Upper lobe of right lung (tissue), 1 donor: ENCODE data around the gene FKBP2. TPM values are rescaled to one million over a fixed set of nuclear protein-coding genes. Genes with fewer than 3 reads are reported as not detected.
"Not testable (repeated sequence)": the region's sequence is repeated elsewhere in the genome, so short reads cannot be mapped to it uniquely, and the experiment has no call there.

Experiments
- ATAC-seq: fragments of 200-7000 bp; cut with Tn5 transposase; one replicate; pipeline ENCODE4 v1.9.1; 2020; ENCODE audit warnings: mild to moderate bottlenecking, moderate library complexity
- DNase-seq: peaks from one replicate; pipeline ENCODE4 v3.0.0-alpha.2; 2020
- H3K27ac ChIP-seq: fragments of 200-600 bp; one replicate; pipeline ENCODE4 v1.8.0; 2022
- H3K27me3 ChIP-seq: fragments of 200-600 bp; one replicate; pipeline ENCODE4 v1.8.0; 2022; ENCODE audit warnings: mild to moderate bottlenecking
- H3K36me3 ChIP-seq: fragments of 200-600 bp; one replicate; pipeline ENCODE4 v1.8.0; 2022
- H3K4me1 ChIP-seq: fragments of 200-600 bp; one replicate; pipeline ENCODE4 v1.8.0; 2022
- H3K4me3 ChIP-seq: fragments of 200-600 bp; one replicate; pipeline ENCODE4 v1.8.0; 2022; ENCODE audit warnings: mild to moderate bottlenecking
- H3K9me3 ChIP-seq: fragments of 200-600 bp; one replicate; pipeline ENCODE4 v1.8.0; 2022
- CTCF ChIP-seq: fragments of 200-600 bp; IDR thresholded peaks from one replicate; pipeline ENCODE4 v1.8.0; 2022; ENCODE audit warnings: antibody characterized with exemption
- intact Hi-C: fragments of 100-400 bp; cut with DNase I; formaldehyde crosslinking; loops from one replicate; pipeline ENCODE4 v1.11.0; 2022
- total RNA-seq: library from RNA; stranded (reverse); fragmentation: NEBNext Ultra II Directional; extraction: Animal tissue kit (Norgen Biotek cat#: 25700); gene quantifications from one replicate; pipeline ENCODE4 v1.2.1, GENCODE V29; 2021
- donor health status: DM: no; HTN: yes; CAD: no; lungs with severe emphysema.

FKBP2 gene
- total RNA-seq, 1 donor from 2014 or later, result 53.9 TPM

- DNase-seq, result peak; percentile 85
- intact Hi-C loops, result no loop called here
- no peak for TF ChIP-seq CTCF
- ATAC-seq, result no peak
- no peaks in the 10 kb centered on the region for H3K27me3 ChIP-seq
- H3K9me3 ChIP-seq, result no peaks in the 10 kb centered on the region
- peaks cover 13% of the 10 kb centered on the region for H3K36me3 ChIP-seq
- peak overlapping the region; percentile 66 for H3K27ac ChIP-seq
- H3K4me3 ChIP-seq, result peak overlapping the region; percentile 73
- H3K4me1 ChIP-seq, result peaks cover 28% of the 10 kb centered on the region
These were observed 5.1 kb downstream of the FKBP2 start for GRCh38 chr11:64245797-64246620.

DNA sequence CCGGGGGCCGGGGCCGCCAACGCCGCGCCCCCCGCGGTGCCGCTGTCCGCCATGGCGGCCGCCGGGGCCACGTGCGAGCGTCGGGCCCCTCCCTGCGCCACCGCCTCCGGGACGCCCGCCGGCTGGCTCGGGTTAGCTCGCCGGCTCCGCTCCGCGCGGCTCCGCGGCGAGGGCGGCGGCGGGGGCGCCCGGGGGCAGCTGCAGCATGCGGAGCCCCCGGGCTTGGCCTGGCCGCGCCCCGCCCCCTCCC is 5.7 kb downstream of the FKBP2 start:
- ATAC-seq, result peak; percentile 0
- Histone ChIP-seq H3K4me1 (peaks cover 29% of the 10 kb centered on the region), H3K36me3 (peaks cover 13% of the 10 kb centered on the region), H3K4me3 (peak overlapping the region; percentile 80)
- H3K9me3 ChIP-seq, H3K27me3 ChIP-seq, intact Hi-C loops, DNase-seq, H3K27ac ChIP-seq: not testable (repeated sequence)

DNA sequence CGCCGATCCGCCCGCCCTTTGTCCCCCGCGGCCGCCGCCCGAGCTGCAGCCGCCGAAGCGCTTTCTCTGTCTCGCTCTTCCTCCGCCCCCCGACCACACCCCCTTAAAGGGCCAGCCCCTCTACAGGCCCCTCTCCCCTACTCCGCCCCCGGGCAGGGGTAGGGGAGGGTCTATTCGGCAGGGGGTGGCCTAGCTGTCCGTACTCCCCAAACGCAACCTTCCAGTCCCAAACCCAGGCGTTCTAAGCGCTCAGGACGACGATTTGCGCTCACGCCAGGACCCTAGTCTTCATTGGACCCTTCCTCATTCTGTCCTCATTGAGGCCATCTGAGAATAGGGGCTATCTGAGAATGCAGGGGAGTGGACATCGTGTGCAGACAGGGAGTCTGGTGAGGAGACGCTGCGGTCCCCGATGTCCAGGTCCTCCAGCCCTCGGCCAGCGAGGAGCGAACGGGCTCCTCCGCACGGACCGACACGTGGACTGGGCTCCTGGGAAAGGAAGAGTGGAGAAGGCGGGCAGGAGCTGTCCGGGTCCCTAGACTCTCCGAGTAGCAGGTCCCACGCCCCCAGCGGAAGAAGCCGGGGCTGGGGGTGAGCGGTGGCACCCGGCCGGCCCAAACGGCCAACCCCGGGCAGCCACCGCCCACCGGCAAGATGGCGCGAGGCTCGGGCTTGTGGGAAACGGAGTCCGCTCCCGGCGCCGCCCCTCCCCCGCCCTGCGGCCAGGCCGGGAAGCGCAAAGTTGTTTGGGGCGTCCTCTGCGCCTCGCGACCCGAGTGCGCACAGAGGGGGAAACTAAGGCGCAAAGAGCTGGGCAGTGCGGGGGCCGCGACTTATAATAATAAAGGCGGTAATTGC is 6.2 kb downstream of the FKBP2 start, which contains the start of gene PPP1R14B:
TSS of gene PPP1R14B (minus strand) at position 73 of the 858 bp plus-strand sequence. CDS start 270 bp downstream, outside the sequence.
- peak; percentile 81 for ATAC-seq

DNA sequence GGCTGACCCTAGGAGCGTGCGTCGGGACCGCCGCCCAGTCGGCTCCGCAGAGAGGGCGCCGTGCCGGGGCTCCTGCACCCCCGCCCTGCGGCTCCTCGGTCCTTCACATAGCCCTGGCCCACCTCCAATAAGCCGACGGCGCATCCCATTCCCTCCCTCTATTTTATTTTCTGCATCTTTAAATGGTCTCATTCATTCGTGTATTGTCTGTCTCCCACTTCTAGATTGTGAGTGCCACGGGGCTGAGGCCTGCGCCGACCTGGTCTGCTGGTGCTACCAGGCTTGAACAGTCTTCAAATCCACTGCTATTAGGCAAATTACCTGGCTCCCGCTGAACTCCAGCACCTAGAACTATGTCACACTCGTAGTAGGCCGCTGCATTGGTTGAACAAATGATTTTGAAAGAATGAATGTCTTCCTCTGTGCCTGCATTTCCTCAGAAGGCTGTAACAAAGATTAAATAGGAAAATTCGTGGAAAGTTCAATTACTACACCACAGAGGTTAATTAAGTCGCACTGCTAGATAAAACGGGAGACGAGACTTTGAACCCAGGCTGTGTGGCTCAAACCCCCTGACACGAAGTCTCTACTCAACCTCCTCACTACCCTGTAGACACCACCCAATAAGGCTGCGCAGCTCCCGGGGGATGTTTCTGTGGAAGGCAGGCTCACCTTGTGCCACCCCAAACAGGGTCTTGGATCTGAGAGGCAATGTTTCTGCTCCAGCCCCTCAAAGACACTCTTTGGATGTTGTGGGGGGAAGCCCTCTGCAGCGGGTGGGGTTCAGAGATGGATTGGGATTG is 7.0 kb downstream of the FKBP2 start:
- H3K4me1 ChIP-seq, result peaks cover 24% of the 10 kb centered on the region
- peaks cover 13% of the 10 kb centered on the region for H3K36me3 ChIP-seq
- no peak for TF ChIP-seq CTCF
- peak overlapping the region; percentile 80 for H3K4me3 ChIP-seq
- peak overlapping the region; percentile 63 for H3K27ac ChIP-seq
- ATAC-seq, result peak; percentile 0
- no peaks in the 10 kb centered on the region for H3K27me3 ChIP-seq
- intact Hi-C loops, result no loop called here
- DNase-seq, result no peak
- no peaks in the 10 kb centered on the region for H3K9me3 ChIP-seq

More for the DNA sequence above, 6.2 kb downstream of the FKBP2 start, which contains the start of gene PPP1R14B:
- Histone ChIP-seq H3K4me3 (peak within 1 kb of the TSS; percentile 80), H3K36me3 (peaks cover 13% of the 10 kb centered on the region), H3K4me1 (peaks cover 28% of the 10 kb centered on the region), H3K9me3 (no peaks in the 10 kb centered on the region), H3K27me3 (no peaks in the 10 kb centered on the region), H3K27ac (peak within 1 kb of the TSS; percentile 66)
- TF ChIP-seq CTCF, result no peak
- peak; percentile 94 for DNase-seq
- intact Hi-C loops, result no loop called here

- Histone ChIP-seq H3K4me3 (no peak overlapping the region), H3K4me1 (peaks cover 27% of the 10 kb centered on the region), H3K27me3 (no peaks in the 10 kb centered on the region), H3K27ac (no peak overlapping the region), H3K9me3 (no peaks in the 10 kb centered on the region), H3K36me3 (peaks cover 6% of the 10 kb centered on the region)
- TF ChIP-seq CTCF, result no peak
- intact Hi-C loops, result no loop called here
- ATAC-seq (no peak), DNase-seq (no peak)
These were observed 7.7 kb downstream of the FKBP2 start for GRCh38 chr11:64248578-64248977.
